Peyer's patch (tissue), 4 donors: Measurements from ENCODE around the gene FRMD8. TPM values are rescaled to one million over a fixed set of nuclear protein-coding genes. Genes with fewer than 3 reads are reported as not detected.
A peak's percentile ranks its signal among the peaks of the same experiment; 100 is the strongest.
"Not testable (repeated sequence)": the region's sequence is repeated elsewhere in the genome, so short reads cannot be mapped to it uniquely, and the experiment has no call there.

Source experiments
- DNase-seq, 3 donors: peaks; one replicate each; pipeline ENCODE4 v3.0.0-alpha.2; 2017 to 2019
- H3K27ac ChIP-seq, 4 donors: fragments of 200-600 bp; sonication (generic); one replicate each; pipeline ENCODE4 v1.5.1; 2016 to 2019
- H3K27me3 ChIP-seq, 2 donors: fragments of 200-600 bp; sonication (generic); one replicate each; pipeline ENCODE4 v1.5.1; 2019
- H3K36me3 ChIP-seq, 3 donors: fragments of 200-600 bp; sonication (generic); one replicate each; pipeline ENCODE4 v1.5.1; 2016 to 2019
- H3K4me1 ChIP-seq, 4 donors: fragments of 200-600 bp; sonication (generic); one replicate each; pipeline ENCODE4 v1.5.1; 2016 to 2019
- H3K4me3 ChIP-seq, 4 donors: fragments of 200-600 bp; sonication (generic); 1 replicate in 3 of 4; 2 replicates in 1 of 4; pipeline ENCODE4 v1.5.1; 2016 to 2019; ENCODE audit warnings: mild to moderate bottlenecking in 1 of 4
- H3K9me3 ChIP-seq, 4 donors: fragments of 200-600 bp; sonication (generic); one replicate each; pipeline ENCODE4 v1.5.1; 2016 to 2019; ENCODE audit warnings: mild to moderate bottlenecking in 1 of 4
- POLR2A ChIP-seq, 2 donors: fragments of 450-650 bp; IDR thresholded peaks; one replicate each; pipeline ENCODE4 v1.5.1; 2017; ENCODE audit warnings: antibody characterized with exemption in 2 of 2, mild to moderate bottlenecking in 2 of 2, moderate library complexity in 2 of 2
- total RNA-seq, 4 donors: library from RNA; depleted of rRNA; stranded (reverse); fragments of >200 nt; gene quantifications; one replicate each; pipeline ENCODE4 v1.1.0, GENCODE V29; 2016
- TF ChIP-seq, protein P1 (sequence below), 6 experiments: fragments of 450-650 bp in 4 of 6; fragments of 200-600 bp in 2 of 6; sonication (generic) in 1 of 6; IDR thresholded peaks; one replicate each; pipeline ENCODE4 v1.5.1; 2017 to 2019; ENCODE audit warnings: antibody characterized with exemption in 6 of 6, mild to moderate bottlenecking in 3 of 6, moderate library complexity in 1 of 6

FRMD8 gene
- total RNA-seq, 4 donors from 2014 or later: 51.2 to 115 (median 102) TPM

DNA sequence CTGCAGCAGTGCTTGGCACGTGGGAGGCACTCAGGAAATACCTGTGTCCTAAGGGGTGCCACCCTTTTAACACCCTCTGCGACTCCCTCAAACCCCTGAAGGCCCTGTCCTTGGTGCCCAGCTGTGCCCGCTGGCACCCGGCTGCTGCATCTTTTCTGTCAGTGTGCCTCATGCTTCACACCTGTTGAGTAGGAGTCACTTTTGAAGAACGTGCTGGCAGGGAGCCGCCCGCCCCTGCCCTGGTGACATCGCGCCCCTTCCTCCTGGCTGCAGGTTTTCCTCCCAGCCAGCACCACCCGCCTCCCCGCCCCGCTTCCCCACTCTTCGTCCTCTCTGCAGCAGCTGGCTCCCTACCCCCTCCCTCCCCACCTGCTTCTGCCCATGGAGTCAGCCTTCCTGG lies 17.8 kb downstream of the FRMD8 start:
- no peaks in the 10 kb centered on the region for H3K9me3 ChIP-seq
- H3K27ac ChIP-seq: peak overlapping the region; percentile 63 to 88 (median 70)
- peaks cover 0 to 26% (median 17%) of the 10 kb centered on the region in 4 donors for H3K4me1 ChIP-seq
- H3K27me3 ChIP-seq: no peaks in the 10 kb centered on the region
- peak in 1 of 3 donors; percentile 49 for DNase-seq
- TF ChIP-seq, protein P1, sequence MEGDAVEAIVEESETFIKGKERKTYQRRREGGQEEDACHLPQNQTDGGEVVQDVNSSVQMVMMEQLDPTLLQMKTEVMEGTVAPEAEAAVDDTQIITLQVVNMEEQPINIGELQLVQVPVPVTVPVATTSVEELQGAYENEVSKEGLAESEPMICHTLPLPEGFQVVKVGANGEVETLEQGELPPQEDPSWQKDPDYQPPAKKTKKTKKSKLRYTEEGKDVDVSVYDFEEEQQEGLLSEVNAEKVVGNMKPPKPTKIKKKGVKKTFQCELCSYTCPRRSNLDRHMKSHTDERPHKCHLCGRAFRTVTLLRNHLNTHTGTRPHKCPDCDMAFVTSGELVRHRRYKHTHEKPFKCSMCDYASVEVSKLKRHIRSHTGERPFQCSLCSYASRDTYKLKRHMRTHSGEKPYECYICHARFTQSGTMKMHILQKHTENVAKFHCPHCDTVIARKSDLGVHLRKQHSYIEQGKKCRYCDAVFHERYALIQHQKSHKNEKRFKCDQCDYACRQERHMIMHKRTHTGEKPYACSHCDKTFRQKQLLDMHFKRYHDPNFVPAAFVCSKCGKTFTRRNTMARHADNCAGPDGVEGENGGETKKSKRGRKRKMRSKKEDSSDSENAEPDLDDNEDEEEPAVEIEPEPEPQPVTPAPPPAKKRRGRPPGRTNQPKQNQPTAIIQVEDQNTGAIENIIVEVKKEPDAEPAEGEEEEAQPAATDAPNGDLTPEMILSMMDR (IDR thresholded peaks at IDR 0.05): no peak
- TF ChIP-seq POLR2A (IDR thresholded peaks at IDR 0.05): no peak
- peaks cover 0 to 89% (median 0%) of the 10 kb centered on the region in 3 donors for H3K36me3 ChIP-seq
- H3K4me3 ChIP-seq: no peak overlapping the region

GRCh38 chr11:65404638-65405339 lies 18.4 kb downstream of the FRMD8 start:
- Histone ChIP-seq H3K27ac (peak overlapping the region; percentile 63 to 88 (median 70)), H3K36me3 (peaks cover 0 to 89% (median 0%) of the 10 kb centered on the region in 3 donors), H3K9me3 (no peaks in the 10 kb centered on the region), H3K4me3 (no peak overlapping the region), H3K27me3 (no peaks in the 10 kb centered on the region), H3K4me1 (peaks cover 0 to 26% (median 17%) of the 10 kb centered on the region in 4 donors)
- TF ChIP-seq, protein P1 (IDR thresholded peaks at IDR 0.05): no peak
- no peak for TF ChIP-seq POLR2A (IDR thresholded peaks at IDR 0.05)
- no peak for DNase-seq

GRCh38 chr11:65410936-65411680 lies 24.7 kb downstream of the FRMD8 start:
- Histone ChIP-seq H3K4me1 (peaks cover 0 to 10% (median 5%) of the 10 kb centered on the region in 4 donors), H3K27me3 (no peaks in the 10 kb centered on the region), H3K9me3 (no peaks in the 10 kb centered on the region), H3K36me3 (peaks cover 0 to 70% (median 0%) of the 10 kb centered on the region in 3 donors), H3K4me3 (no peak overlapping the region), H3K27ac (no peak overlapping the region)
- TF ChIP-seq POLR2A (IDR thresholded peaks at IDR 0.05): no peak
- TF ChIP-seq, protein P1 (IDR thresholded peaks at IDR 0.05): no peak
- peak in 1 of 3 donors; percentile 35 for DNase-seq

DNA sequence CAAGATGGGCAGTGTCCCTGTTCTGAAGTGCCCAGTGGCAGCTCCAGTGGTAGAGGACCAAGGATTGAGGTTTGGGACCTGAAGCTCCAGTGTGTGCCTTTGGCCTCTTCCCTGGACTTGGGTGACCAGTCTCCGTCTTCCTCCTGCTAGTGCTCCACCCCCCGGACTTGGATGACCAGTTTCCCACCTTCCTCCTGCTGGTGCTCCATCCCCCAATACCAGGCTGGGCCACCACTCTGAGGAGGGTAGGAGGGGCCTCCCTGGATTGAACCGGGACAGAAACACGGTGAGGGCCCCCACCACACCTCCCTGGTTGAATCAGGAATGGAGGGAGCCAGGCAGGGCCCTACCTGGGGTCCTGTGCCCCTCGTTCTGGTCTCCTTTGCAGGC lies 25.2 kb downstream of the FRMD8 start:
- no peak overlapping the region for H3K27ac ChIP-seq
- H3K4me3 ChIP-seq: no peak overlapping the region
- peaks cover 0 to 64% (median 0%) of the 10 kb centered on the region in 3 donors for H3K36me3 ChIP-seq
- peaks cover 0 to 16% (median 9%) of the 10 kb centered on the region in 4 donors for H3K4me1 ChIP-seq
- peak in 1 of 3 donors; percentile 31 for DNase-seq
- no peak for TF ChIP-seq POLR2A (IDR thresholded peaks at IDR 0.05)
- TF ChIP-seq, protein P1 (IDR thresholded peaks at IDR 0.05): no peak
- H3K9me3 ChIP-seq: no peaks in the 10 kb centered on the region
- H3K27me3 ChIP-seq: no peaks in the 10 kb centered on the region

DNA sequence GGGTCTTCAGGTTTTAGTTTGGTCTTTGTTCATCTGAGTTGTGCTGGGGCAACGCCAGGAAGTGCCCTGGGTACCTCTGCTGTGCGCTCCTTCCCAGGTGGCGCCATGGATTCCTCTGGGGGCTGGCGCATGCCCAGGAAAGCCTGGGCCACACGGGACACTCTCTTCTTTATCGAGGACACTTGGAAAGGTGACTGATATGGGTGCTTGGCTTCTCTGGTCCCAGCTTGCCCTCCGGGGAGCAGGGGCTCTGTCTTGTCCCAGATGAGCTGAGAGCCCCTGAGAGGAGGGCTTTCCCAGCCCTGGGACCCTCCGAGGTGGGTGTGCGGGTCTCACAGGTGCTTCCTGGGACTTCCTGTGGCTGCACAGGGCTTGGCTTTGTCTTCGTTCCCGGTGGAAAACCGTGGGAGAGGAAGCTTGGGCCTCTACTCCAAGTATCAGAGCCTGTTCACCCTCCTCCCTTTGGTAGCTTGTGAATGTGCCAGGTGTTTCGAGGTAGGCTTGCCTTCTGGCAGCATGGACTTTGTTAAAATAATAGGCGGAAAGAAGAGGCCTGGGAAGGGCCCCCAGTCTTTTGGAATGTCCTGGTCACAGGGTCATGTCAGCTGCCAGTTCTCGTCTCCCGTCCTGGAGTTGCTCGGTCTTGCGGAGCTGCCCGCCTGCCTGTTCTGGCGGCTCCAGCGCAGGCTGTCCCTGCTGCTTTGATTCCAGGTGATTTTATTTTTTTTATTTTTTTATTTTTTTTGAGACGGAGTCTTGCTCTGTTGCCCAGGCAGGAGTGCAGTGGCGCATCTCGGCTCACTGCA lies 26.0 kb downstream of the FRMD8 start:
- H3K4me1 ChIP-seq: peaks cover under 1 to 24% (median 14%) of the 10 kb centered on the region in 4 donors
- peak in 1 of 3 donors; percentile 38 for DNase-seq
- peaks cover 0 to 56% (median 0%) of the 10 kb centered on the region in 3 donors for H3K36me3 ChIP-seq
- no peaks in the 10 kb centered on the region for H3K27me3 ChIP-seq
- no peak overlapping the region for H3K27ac ChIP-seq
- H3K9me3 ChIP-seq: no peaks in the 10 kb centered on the region
- TF ChIP-seq, protein P1 (IDR thresholded peaks at IDR 0.05): no peak
- TF ChIP-seq POLR2A (IDR thresholded peaks at IDR 0.05): no peak
- H3K4me3 ChIP-seq: no peak overlapping the region

- H3K4me3 ChIP-seq, H3K27me3 ChIP-seq, H3K27ac ChIP-seq, H3K9me3 ChIP-seq: not testable (repeated sequence)
- Histone ChIP-seq H3K4me1 (peaks cover 7 to 31% (median 20%) of the 10 kb centered on the region in 4 donors), H3K36me3 (peaks cover 0 to 49% (median 0%) of the 10 kb centered on the region in 3 donors)
- DNase-seq: peak in 1 of 3 donors; percentile 22
Measured at GRCh38 chr11:65413077-65413664, 26.7 kb downstream of the FRMD8 start.
